NCI-H446 treated with DMSO at 0.1 percent for 48 hours (cell line): Measurements from ENCODE around the gene DYNC1H1.
A peak's percentile ranks its signal among the peaks of the same experiment; 100 is the strongest.
"Not testable (repeated sequence)": the region's sequence is repeated elsewhere in the genome, so short reads cannot be mapped to it uniquely, and the experiment has no call there.

ENCODE experiments used
- DNase-seq: peaks from one replicate; lab custom pipeline; 2025; lab: John Stamatoyannopoulos, UW

Gene DYNC1H1

GRCh38 chr14:102063808-102064429 lies 99.5 kb downstream of the DYNC1H1 start:
- no peak for DNase-seq

- not testable (repeated sequence) for DNase-seq
Observed at GRCh38 chr14:102064590-102064989, 100.2 kb downstream of the DYNC1H1 start.

GRCh38 chr14:102066041-102066451 lies 101.7 kb downstream of the DYNC1H1 start:
- no peak for DNase-seq

- DNase-seq = no peak
Observed at GRCh38 chr14:102071283-102071998, 107.1 kb downstream of the DYNC1H1 start.

GRCh38 chr14:102074415-102074964 lies 110.1 kb downstream of the DYNC1H1 start:
- DNase-seq = no peak

GRCh38 chr14:102075155-102075554 lies 110.8 kb downstream of the DYNC1H1 start:
- DNase-seq = no peak

- DNase-seq = no peak
Observed at GRCh38 chr14:102077382-102077709, 113.0 kb downstream of the DYNC1H1 start.

GRCh38 chr14:102078361-102078791 lies 114.0 kb downstream of the DYNC1H1 start:
- DNase-seq = not testable (repeated sequence)

GRCh38 chr14:102078831-102079699 lies 114.7 kb downstream of the DYNC1H1 start:
- no peak for DNase-seq

- no peak for DNase-seq
Observed at GRCh38 chr14:102079700-102079979, 115.3 kb downstream of the DYNC1H1 start.

GRCh38 chr14:102080183-102081080 lies 116.1 kb downstream of the DYNC1H1 start:
- no peak for DNase-seq

- DNase-seq = no peak
Observed at GRCh38 chr14:102081231-102082080, 117.1 kb downstream of the DYNC1H1 start.

GRCh38 chr14:102084522-102084921 lies 120.1 kb downstream of the DYNC1H1 start:
- DNase-seq = not testable (repeated sequence)

- no peak for DNase-seq
Observed at GRCh38 chr14:102084931-102085330, 120.6 kb downstream of the DYNC1H1 start.

GRCh38 chr14:102085488-102085887 lies 121.1 kb downstream of the DYNC1H1 start:
- DNase-seq = no peak

GRCh38 chr14:102085948-102086708 lies 121.8 kb downstream of the DYNC1H1 start:
- peak; percentile 16 for DNase-seq

GRCh38 chr14:102086709-102086971 lies 122.3 kb downstream of the DYNC1H1 start:
- DNase-seq = no peak

- DNase-seq = peak; percentile 89
Observed at GRCh38 chr14:102086972-102087761, 122.8 kb downstream of the DYNC1H1 start, which contains the start of gene HSP90AA1. HSP90AA1 (minus strand) TSS chr14:102087044; CDS start chr14:102086378, 666 bp downstream.

- no peak for DNase-seq
Observed at GRCh38 chr14:102087762-102088011, 123.3 kb downstream of the DYNC1H1 start.
